ENCODE data around the gene BTBD2. TPM values are rescaled to one million over a fixed set of nuclear protein-coding genes. Genes with fewer than 3 reads are reported as not detected.
A peak's percentile ranks its signal among the peaks of the same experiment; 100 is the strongest.

BTBD2 gene
- total and polyA plus RNA-seq, 7 donors = 31.9 to 82.8 (median 46.2) TPM

- Histone ChIP-seq H3K4me3 (no peak overlapping the region), H3K9me3 (no peaks in the 10 kb centered on the region), H3K27ac (no peak overlapping the region), H3K27me3 (no peaks in the 10 kb centered on the region), H3K4me1 (no peaks in the 10 kb centered on the region), H3K36me3 (peaks cover 30 to 88% (median 59%) of the 10 kb centered on the region in 4 donors)
- intact Hi-C loops (cut with DNase I) = no loop called here
- TF ChIP-seq EP300 (IDR thresholded peaks at IDR 0.05) (no peak), CTCF (IDR thresholded peaks at IDR 0.05) (no peak), POLR2AphosphoS5 (IDR thresholded peaks at IDR 0.05) (no peak), POLR2A (IDR thresholded peaks at IDR 0.05) (no peak)
- WGBS, 2 donors = 86 to 92% methylated on average over 44 of the region's 44 CpGs
- DNase-seq = peak; percentile 63
Measured at GRCh38 chr19:1985588-1986356, 29.7 kb downstream of the BTBD2 start.

GRCh38 chr19:1984357-1984756 lies 31.2 kb downstream of the BTBD2 start:
- DNase-seq = no peak
- 94 to 97% methylated on average over 10 of the region's 10 CpGs for WGBS, 2 donors
- Histone ChIP-seq H3K27ac (no peak overlapping the region), H3K36me3 (peaks cover 22 to 88% (median 59%) of the 10 kb centered on the region in 4 donors), H3K4me3 (no peak overlapping the region), H3K27me3 (no peaks in the 10 kb centered on the region), H3K9me3 (no peaks in the 10 kb centered on the region), H3K4me1 (no peaks in the 10 kb centered on the region)
- TF ChIP-seq EP300 (IDR thresholded peaks at IDR 0.05) = no peak
- intact Hi-C loops (cut with DNase I) = no loop called here

- TF ChIP-seq POLR2AphosphoS5 (IDR thresholded peaks at IDR 0.05) = no peak
- no peak for TF ChIP-seq CTCF (IDR thresholded peaks at IDR 0.05)
- H3K36me3 ChIP-seq = peaks cover 12 to 71% (median 46%) of the 10 kb centered on the region in 4 donors
- H3K9me3 ChIP-seq = no peaks in the 10 kb centered on the region
- DNase-seq = no peak
- H3K4me1 ChIP-seq = no peaks in the 10 kb centered on the region
- no peaks in the 10 kb centered on the region for H3K27me3 ChIP-seq
- 92 to 95% methylated on average over 20 of the region's 20 CpGs for WGBS, 2 donors
- H3K4me3 ChIP-seq = no peak overlapping the region
- no peak overlapping the region for H3K27ac ChIP-seq
- intact Hi-C loops (cut with DNase I) = no loop called here
Measured at GRCh38 chr19:1981253-1981652, 34.3 kb downstream of the BTBD2 start.

GRCh38 chr19:1980809-1981181 lies 34.7 kb downstream of the BTBD2 start:
- intact Hi-C loops (cut with DNase I) = no loop called here
- no peaks in the 10 kb centered on the region for H3K4me1 ChIP-seq
- no peaks in the 10 kb centered on the region for H3K9me3 ChIP-seq
- H3K36me3 ChIP-seq = peaks cover 7 to 66% (median 42%) of the 10 kb centered on the region in 4 donors
- H3K27ac ChIP-seq = no peak overlapping the region
- no peak overlapping the region for H3K4me3 ChIP-seq
- DNase-seq = no peak
- no peaks in the 10 kb centered on the region for H3K27me3 ChIP-seq
- TF ChIP-seq EP300 (IDR thresholded peaks at IDR 0.05) (no peak), POLR2AphosphoS5 (IDR thresholded peaks at IDR 0.05) (no peak), CTCF (IDR thresholded peaks at IDR 0.05) (no peak), POLR2A (IDR thresholded peaks at IDR 0.05) (no peak)
- WGBS, 2 donors = 96 to 97% methylated on average over 31 of the region's 31 CpGs

- H3K27me3 ChIP-seq = no peaks in the 10 kb centered on the region
- intact Hi-C loops (cut with DNase I) = no loop called here
Measured at GRCh38 chr19:1980091-1980808, 35.3 kb downstream of the BTBD2 start.

More at GRCh38 chr19:1980091-1980808, 35.3 kb downstream of the BTBD2 start:
- Histone ChIP-seq H3K36me3 (peaks cover 7 to 65% (median 40%) of the 10 kb centered on the region in 4 donors), H3K27ac (no peak overlapping the region), H3K4me1 (no peaks in the 10 kb centered on the region), H3K4me3 (no peak overlapping the region), H3K9me3 (no peaks in the 10 kb centered on the region)
- WGBS, 2 donors = 84 to 85% methylated on average over 35 of the region's 35 CpGs
- TF ChIP-seq EP300 (IDR thresholded peaks at IDR 0.05) = no peak
- no peak for TF ChIP-seq POLR2AphosphoS5 (IDR thresholded peaks at IDR 0.05)
- no peak for TF ChIP-seq CTCF (IDR thresholded peaks at IDR 0.05)
- TF ChIP-seq POLR2A (IDR thresholded peaks at IDR 0.05) = no peak
- DNase-seq = no peak

Measured in sigmoid colon (tissue), 7 donors.